Chondrocyte (in vitro differentiated cells): ENCODE results near the gene UCP2. TPM values are rescaled to one million over a fixed set of nuclear protein-coding genes. Genes with fewer than 3 reads are reported as not detected.

Experiments
- DNase-seq: peaks from one replicate; pipeline ENCODE4 v3.0.0; 2021; ENCODE audit warnings: mixed read lengths, low spot score
- H3K27ac Mint-ChIP-seq: one replicate; pipeline ENCODE4 v1.8.0; 2021; ENCODE audit warnings: mild to moderate bottlenecking, moderate library complexity, mixed read lengths; ENCODE audit not compliant: unreplicated experiment
- H3K27me3 Mint-ChIP-seq: 2 replicates; pipeline ENCODE4 v1.8.0; 2021; ENCODE audit warnings: low read depth, mixed read lengths
- H3K36me3 Mint-ChIP-seq: 2 replicates; pipeline ENCODE4 v1.8.0; 2021; ENCODE audit warnings: low read depth, mixed read lengths
- H3K4me1 Mint-ChIP-seq: 2 replicates; pipeline ENCODE4 v1.8.0; 2021; ENCODE audit warnings: low read depth, mild to moderate bottlenecking, mixed read lengths
- H3K4me3 Mint-ChIP-seq: one replicate; pipeline ENCODE4 v1.8.0; 2021; ENCODE audit warnings: mild to moderate bottlenecking, moderate library complexity, mixed read lengths; ENCODE audit not compliant: unreplicated experiment
- H3K9me3 Mint-ChIP-seq: 2 replicates; pipeline ENCODE4 v1.8.0; 2021; ENCODE audit warnings: low read depth, mixed read lengths
- total RNA-seq: library from RNA; stranded (reverse); gene quantifications from 3 replicates; pipeline ENCODE4 v1.2.1, GENCODE V29; 2021
- TF ChIP-seq, protein P1 (sequence below): fragments of 200-600 bp; sonication (generic); IDR thresholded peaks from 2 replicates; pipeline ENCODE4 v1.5.0; 2021; ENCODE audit warnings: antibody characterized with exemption, mild to moderate bottlenecking, moderate library complexity

The UCP2 gene
- total RNA-seq, 1 donor from 2014 or later = 41.0 TPM

DNA sequence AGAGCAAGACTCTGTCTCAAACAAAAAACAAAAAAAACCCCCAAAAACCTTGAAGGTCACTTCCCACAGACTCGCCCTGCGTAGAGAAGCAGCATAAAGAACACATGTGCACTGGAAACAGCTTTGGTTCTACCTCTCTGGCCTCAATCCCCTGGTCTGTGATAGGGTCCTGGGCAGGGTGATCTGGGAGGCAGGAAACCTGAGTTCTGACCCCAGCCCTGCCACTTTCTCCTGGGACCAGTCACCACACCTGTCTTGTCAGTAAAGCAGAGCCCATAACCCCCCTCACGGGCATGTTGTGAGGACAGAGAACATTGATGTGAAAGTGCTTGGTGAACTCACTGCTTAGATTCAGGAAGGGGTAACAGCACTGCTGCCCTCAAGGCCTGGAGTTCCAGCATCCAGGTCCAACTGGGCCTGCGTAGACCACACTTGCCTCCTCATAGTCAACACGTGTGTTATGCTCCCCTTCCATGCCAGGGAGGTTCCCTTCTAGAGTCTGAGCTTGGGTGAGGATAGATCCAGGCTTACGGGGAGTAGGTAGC, 11.4 kb downstream of the UCP2 start:
- Mint-ChIP-seq H3K4me1 (peaks cover 10% of the 10 kb centered on the region), H3K36me3 (peaks cover 6% of the 10 kb centered on the region), H3K27me3 (no peaks in the 10 kb centered on the region), H3K27ac (no peak overlapping the region), H3K9me3 (no peaks in the 10 kb centered on the region), H3K4me3 (no peak overlapping the region)
- TF ChIP-seq, protein P1, sequence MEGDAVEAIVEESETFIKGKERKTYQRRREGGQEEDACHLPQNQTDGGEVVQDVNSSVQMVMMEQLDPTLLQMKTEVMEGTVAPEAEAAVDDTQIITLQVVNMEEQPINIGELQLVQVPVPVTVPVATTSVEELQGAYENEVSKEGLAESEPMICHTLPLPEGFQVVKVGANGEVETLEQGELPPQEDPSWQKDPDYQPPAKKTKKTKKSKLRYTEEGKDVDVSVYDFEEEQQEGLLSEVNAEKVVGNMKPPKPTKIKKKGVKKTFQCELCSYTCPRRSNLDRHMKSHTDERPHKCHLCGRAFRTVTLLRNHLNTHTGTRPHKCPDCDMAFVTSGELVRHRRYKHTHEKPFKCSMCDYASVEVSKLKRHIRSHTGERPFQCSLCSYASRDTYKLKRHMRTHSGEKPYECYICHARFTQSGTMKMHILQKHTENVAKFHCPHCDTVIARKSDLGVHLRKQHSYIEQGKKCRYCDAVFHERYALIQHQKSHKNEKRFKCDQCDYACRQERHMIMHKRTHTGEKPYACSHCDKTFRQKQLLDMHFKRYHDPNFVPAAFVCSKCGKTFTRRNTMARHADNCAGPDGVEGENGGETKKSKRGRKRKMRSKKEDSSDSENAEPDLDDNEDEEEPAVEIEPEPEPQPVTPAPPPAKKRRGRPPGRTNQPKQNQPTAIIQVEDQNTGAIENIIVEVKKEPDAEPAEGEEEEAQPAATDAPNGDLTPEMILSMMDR = no peak
- peak; percentile 42 for DNase-seq

DNA sequence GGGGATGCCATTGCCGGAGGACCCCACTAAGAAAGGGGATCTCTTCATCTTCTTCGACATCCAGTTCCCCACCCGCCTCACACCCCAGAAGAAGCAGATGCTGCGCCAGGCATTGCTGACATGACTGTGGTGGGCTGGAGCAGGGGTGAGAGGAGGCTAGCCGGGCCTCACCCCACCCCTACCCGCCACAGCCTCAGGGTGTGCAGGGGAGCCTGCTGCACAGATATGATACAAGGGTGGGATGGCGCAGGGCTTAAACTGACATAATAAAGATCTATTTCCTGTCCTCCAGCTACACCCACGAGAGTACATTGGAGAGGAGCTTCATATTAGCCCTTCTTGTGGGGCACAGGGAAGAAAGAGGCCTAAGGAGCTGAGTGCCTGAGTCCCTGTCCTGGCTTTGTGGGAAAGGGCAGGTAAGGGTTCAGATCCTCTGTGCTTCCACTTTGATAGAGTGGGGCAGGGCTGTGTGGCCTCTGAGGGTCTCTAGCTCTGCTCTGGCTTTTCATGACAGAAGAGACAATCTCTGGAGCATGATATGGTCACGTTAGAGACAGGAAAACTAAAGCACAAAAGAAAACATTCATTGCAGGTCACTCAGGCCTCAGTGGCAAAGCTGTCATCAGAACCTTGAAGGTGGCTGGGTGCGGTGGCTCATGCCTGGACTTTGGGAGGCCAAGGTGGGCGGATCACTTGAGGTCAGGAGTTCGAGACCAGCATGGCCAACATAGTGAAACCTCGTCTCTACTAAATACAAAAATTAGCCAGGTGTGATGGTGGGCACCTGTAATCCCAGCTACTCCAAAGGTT, 12.4 kb downstream of the UCP2 start:
- peaks cover 4% of the 10 kb centered on the region for H3K36me3 Mint-ChIP-seq
- H3K4me1 Mint-ChIP-seq = peaks cover 10% of the 10 kb centered on the region
- no peaks in the 10 kb centered on the region for H3K27me3 Mint-ChIP-seq
- no peaks in the 10 kb centered on the region for H3K9me3 Mint-ChIP-seq
- H3K27ac Mint-ChIP-seq = no peak overlapping the region
- TF ChIP-seq, protein P1 = no peak
- H3K4me3 Mint-ChIP-seq = no peak overlapping the region
- peak; percentile 57 for DNase-seq

DNA sequence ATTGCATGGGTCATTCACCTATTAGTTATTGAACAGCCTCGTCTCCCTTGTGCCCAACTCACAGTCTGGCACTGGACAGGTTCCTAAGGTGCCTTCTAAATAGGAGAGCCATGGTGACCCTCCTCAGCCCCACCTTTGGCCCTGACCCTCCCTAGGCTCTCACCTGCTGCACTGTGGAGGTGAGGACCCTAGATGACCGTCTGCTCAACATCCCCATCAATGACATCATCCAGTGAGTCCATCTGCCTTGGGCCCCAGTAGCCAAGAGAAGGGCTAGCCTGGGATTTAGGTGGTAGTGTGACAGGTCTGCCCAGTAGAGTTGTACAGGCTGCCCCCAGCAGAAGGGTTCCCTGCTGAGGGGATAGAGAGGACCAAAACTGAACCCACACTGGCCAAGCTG, 13.6 kb downstream of the UCP2 start:
- Mint-ChIP-seq H3K27me3 (no peaks in the 10 kb centered on the region), H3K36me3 (no peaks in the 10 kb centered on the region), H3K4me3 (no peak overlapping the region), H3K27ac (no peak overlapping the region), H3K4me1 (peaks cover 14% of the 10 kb centered on the region), H3K9me3 (no peaks in the 10 kb centered on the region)
- TF ChIP-seq, protein P1 = no peak
- no peak for DNase-seq

DNA sequence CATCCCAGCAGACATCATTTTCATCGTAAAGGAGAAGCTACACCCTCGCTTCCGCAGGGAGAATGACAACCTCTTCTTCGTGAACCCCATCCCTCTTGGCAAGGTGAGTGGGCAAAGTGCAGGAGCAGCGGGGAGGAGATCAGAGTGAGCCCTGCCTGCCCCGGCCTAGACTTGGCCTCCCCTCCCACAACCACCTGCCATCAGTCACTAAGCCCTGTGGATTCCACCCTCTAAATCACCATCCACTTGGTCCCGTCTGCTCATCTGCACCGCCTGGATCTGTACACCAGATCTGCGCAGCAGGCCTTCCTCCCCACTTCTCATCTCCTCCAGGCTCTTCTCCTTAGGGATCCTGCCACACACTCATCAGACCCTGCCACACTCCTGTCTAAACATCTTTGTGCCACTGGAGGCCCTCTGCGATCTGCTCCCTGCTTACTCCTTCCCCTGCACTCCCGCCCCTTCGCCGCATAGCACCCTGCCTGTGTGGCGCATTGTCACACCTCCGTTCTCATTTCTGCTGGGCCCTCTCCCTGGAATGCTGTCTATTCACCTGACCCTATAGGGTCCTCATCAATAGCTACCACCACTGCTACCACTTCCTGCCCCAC, 14.2 kb downstream of the UCP2 start:
- no peaks in the 10 kb centered on the region for H3K9me3 Mint-ChIP-seq
- H3K27me3 Mint-ChIP-seq = no peaks in the 10 kb centered on the region
- no peaks in the 10 kb centered on the region for H3K36me3 Mint-ChIP-seq
- DNase-seq = no peak
- peaks cover 13% of the 10 kb centered on the region for H3K4me1 Mint-ChIP-seq
- TF ChIP-seq, protein P1 = no peak
- no peak overlapping the region for H3K27ac Mint-ChIP-seq
- no peak overlapping the region for H3K4me3 Mint-ChIP-seq

DNA sequence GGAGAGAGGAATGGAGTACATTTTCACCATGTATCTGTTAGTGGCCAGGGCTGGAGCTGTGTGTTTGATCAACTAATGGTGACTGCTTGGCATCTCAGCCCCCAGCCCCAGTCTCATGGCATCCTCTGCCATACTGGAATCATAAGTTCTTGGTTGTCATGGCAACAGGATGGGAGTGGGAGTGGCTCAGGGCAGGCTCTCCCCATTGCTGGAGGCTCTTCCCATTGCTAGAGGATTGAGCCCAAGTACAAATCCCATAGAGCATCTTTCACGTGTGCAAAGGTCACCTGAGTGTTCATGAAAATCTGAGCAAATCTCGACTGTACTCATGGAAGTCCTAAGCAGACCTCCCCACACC, 16.9 kb downstream of the UCP2 start:
- Mint-ChIP-seq H3K27me3 (no peaks in the 10 kb centered on the region), H3K36me3 (no peaks in the 10 kb centered on the region), H3K9me3 (no peaks in the 10 kb centered on the region), H3K4me3 (no peak overlapping the region), H3K4me1 (peaks cover 17% of the 10 kb centered on the region), H3K27ac (no peak overlapping the region)
- no peak for DNase-seq
- TF ChIP-seq, protein P1 = no peak
